ENCODE data around the gene ITGAX. TPM values are rescaled to one million over a fixed set of nuclear protein-coding genes. Genes with fewer than 3 reads are reported as not detected.

Gene ITGAX
- total and polyA plus RNA-seq, 10 donors, result 8.9 to 330 (median 123) TPM

DNA sequence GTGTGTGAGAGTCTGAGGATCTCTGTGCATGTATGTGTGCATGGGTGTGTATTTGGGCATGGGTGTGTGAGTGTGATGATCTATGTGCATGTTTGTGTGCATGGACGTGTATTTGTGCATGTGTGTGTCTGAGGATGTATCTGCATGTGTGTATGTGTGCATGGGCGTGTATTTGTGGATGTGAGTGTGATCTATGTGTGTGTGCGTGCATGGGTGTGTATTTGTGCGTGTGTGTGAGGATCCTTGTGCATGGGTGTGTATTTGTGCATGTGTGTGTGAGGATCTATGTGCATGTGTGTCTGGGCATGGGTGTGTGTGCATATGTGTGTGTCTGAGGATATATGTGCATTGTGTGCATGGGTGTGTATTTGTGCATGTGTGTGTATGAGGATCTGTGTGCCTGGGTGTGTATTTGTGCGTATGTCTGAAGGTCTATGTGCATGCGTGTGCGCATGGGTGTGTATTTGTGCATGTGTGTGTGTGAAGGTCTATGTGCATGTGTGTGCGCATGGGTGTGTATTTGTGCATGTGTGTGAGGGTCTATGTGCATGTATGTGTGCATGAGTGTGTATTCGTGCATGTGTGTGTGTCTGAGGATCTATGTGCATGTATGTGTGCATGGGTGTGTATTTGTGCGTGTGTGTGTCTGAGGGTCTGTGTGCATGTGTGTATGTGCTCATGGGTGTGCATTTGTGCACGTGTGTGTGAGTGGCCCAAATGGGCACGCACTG lies 26.5 kb upstream of the ITGAX start:
- Histone ChIP-seq H3K9me3 (peaks cover 0 to 4% (median 2%) of the 10 kb centered on the region in 8 donors), H3K4me3 (no peak overlapping the region), H3K27ac (no peak overlapping the region), H3K4me1 (peaks cover 0 to 19% (median 9%) of the 10 kb centered on the region in 6 donors), H3K36me3 (peaks cover 0 to 94% (median 0%) of the 10 kb centered on the region in 6 donors), H3K27me3 (replicated peaks in 1 of 7) (peaks cover 0 to 22% (median 0%) of the 10 kb centered on the region in 7 donors)
- WGBS, 5 donors, result 79 to 86% (median 83%) methylated on average over 12 of the region's 12 CpGs
- no peak for DNase-seq
- TF ChIP-seq POLR2A (IDR thresholded peaks at IDR 0.05), result no peak
- TF ChIP-seq, protein P1, sequence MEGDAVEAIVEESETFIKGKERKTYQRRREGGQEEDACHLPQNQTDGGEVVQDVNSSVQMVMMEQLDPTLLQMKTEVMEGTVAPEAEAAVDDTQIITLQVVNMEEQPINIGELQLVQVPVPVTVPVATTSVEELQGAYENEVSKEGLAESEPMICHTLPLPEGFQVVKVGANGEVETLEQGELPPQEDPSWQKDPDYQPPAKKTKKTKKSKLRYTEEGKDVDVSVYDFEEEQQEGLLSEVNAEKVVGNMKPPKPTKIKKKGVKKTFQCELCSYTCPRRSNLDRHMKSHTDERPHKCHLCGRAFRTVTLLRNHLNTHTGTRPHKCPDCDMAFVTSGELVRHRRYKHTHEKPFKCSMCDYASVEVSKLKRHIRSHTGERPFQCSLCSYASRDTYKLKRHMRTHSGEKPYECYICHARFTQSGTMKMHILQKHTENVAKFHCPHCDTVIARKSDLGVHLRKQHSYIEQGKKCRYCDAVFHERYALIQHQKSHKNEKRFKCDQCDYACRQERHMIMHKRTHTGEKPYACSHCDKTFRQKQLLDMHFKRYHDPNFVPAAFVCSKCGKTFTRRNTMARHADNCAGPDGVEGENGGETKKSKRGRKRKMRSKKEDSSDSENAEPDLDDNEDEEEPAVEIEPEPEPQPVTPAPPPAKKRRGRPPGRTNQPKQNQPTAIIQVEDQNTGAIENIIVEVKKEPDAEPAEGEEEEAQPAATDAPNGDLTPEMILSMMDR (IDR thresholded peaks at IDR 0.05 in 8 of 11, conservative IDR thresholded peaks at IDR 0.05 in 3 of 11), result no peak
- TF ChIP-seq POLR2AphosphoS5 (IDR thresholded peaks at IDR 0.05), result no peak
- intact Hi-C loops (cut with DNase I; ENCODE audit: low total_unique reads), result no loop called here

DNA sequence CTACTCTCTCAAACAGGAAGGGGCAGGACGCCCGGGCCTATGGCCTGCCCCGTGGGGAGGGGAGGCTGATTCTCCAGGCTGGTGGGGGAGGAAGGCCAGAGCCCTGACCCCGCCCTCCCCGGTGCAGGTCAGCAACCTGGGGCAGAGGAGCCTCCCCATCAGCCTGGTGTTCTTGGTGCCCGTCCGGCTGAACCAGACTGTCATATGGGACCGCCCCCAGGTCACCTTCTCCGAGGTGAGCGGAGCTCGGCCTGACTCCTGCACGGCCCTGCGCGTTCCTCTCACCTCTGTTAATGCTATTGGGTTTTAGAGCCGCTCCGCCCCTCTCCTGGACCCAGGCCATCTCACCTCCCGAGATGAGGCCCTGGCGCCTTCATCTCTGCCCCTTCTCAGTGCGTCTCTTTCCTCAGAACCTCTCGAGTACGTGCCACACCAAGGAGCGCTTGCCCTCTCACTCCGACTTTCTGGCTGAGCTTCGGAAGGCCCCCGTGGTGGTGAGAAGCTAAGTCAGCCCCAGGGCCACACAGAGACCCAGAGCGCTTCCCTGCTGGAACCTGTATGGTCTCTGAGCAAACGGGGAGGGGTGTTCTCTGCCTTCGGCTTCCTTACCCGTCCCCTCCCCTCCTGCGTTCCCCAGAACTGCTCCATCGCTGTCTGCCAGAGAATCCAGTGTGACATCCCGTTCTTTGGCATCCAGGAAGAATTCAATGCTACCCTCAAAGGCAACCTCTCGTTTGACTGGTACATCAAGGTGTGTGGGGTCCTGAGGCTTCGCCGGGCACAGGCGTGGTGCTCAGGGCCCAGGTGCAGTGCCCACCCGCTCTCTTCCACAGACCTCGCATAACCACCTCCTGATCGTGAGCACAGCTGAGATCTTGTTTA lies 25.1 kb upstream of the ITGAX start:
- H3K27me3 ChIP-seq (replicated peaks in 1 of 7), result peaks cover 0 to 22% (median 0%) of the 10 kb centered on the region in 7 donors
- DNase-seq, result no peak
- H3K9me3 ChIP-seq, result no peaks in the 10 kb centered on the region
- WGBS, 5 donors, result 79 to 86% (median 81%) methylated on average over 37 to 39 of the region's 39 CpGs
- TF ChIP-seq, protein P1 (IDR thresholded peaks at IDR 0.05 in 8 of 11, conservative IDR thresholded peaks at IDR 0.05 in 3 of 11), result no peak
- no peak for TF ChIP-seq POLR2A (IDR thresholded peaks at IDR 0.05)
- peak in 1 of 3 donors; percentile 7 for TF ChIP-seq POLR2AphosphoS5 (IDR thresholded peaks at IDR 0.05)
- peaks cover 0 to 23% (median 12%) of the 10 kb centered on the region in 6 donors for H3K4me1 ChIP-seq
- H3K4me3 ChIP-seq, result no peak overlapping the region
- no peak overlapping the region for H3K27ac ChIP-seq
- intact Hi-C loops (cut with DNase I; ENCODE audit: low total_unique reads), result no loop called here
- peaks cover 0 to 80% (median 0%) of the 10 kb centered on the region in 6 donors for H3K36me3 ChIP-seq

DNA sequence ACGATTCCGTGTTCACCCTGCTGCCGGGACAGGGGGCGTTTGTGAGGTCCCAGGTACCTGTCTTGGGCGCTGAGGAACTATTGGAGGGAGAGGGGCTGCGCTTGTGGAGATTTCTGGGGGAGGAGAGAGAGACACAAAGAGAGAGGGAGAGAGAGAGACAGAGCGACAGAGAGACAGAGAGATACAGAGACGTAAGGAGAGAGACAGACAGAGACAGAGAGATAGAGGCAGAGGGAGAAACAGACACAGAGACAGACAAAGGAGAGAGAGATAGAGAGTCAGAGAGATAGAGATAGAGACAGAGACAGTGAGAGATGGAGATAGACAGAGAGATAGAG lies 24.5 kb upstream of the ITGAX start:
- intact Hi-C loops (cut with DNase I; ENCODE audit: low total_unique reads), result no loop called here
- TF ChIP-seq POLR2A (IDR thresholded peaks at IDR 0.05), result no peak
- TF ChIP-seq, protein P1 (IDR thresholded peaks at IDR 0.05 in 8 of 11, conservative IDR thresholded peaks at IDR 0.05 in 3 of 11), result no peak
- TF ChIP-seq POLR2AphosphoS5 (IDR thresholded peaks at IDR 0.05), result no peak
- 71 to 85% (median 79%) methylated on average over 8 of the region's 8 CpGs for WGBS, 5 donors
- Histone ChIP-seq H3K36me3 (peaks cover 0 to 74% (median 0%) of the 10 kb centered on the region in 6 donors), H3K4me1 (peaks cover 0 to 23% (median 12%) of the 10 kb centered on the region in 6 donors), H3K27me3 (replicated peaks in 1 of 7) (peaks cover 0 to 22% (median 0%) of the 10 kb centered on the region in 7 donors), H3K27ac (no peak overlapping the region), H3K4me3 (peak overlapping the region in 1 of 8 donors; percentile 74), H3K9me3 (no peaks in the 10 kb centered on the region)
- DNase-seq, result no peak
